GM13977 (cell line): ENCODE data around the gene KCNH1.

Experiments used
- DNase-seq: peaks from one replicate; pipeline ENCODE4 v3.0.0; 2012; ENCODE audit warnings: low spot score
- CTCF ChIP-seq: IDR thresholded peaks from 2 replicates; pipeline ENCODE4 v1.5.1; 2012; ENCODE audit warnings: mild to moderate bottlenecking, control low read depth; ENCODE audit not compliant: insufficient read depth; ENCODE audit errors: extremely low read depth, missing control alignments
- in situ Hi-C: fragments of 300-500 bp; cut with MboI; formaldehyde crosslinking; loops from one replicate; pipeline ENCODE4 v1.12.0; 2022; ENCODE audit warnings: low sequenced_read_pairs, low pct_unique_long_range_greater_than_20kb, mixed read lengths, inconsistent platforms; ENCODE audit not compliant: unreplicated experiment

Gene KCNH1

GRCh38 chr1:210786546-210786945 lies 347.4 kb downstream of the KCNH1 start:
- no peak for TF ChIP-seq CTCF
- in situ Hi-C loops: no loop called here
- DNase-seq: no peak

- TF ChIP-seq CTCF: no peak
- in situ Hi-C loops: no loop called here
- DNase-seq: no peak
Measured at GRCh38 chr1:210783925-210784324, 350.0 kb downstream of the KCNH1 start.

- DNase-seq: no peak
- in situ Hi-C loops: no loop called here
- no peak for TF ChIP-seq CTCF
Measured at GRCh38 chr1:210781652-210782051, 352.3 kb downstream of the KCNH1 start.

GRCh38 chr1:210779269-210779668 lies 354.7 kb downstream of the KCNH1 start:
- in situ Hi-C loops: no loop called here
- DNase-seq: no peak
- no peak for TF ChIP-seq CTCF

- in situ Hi-C loops: no loop called here
- no peak for TF ChIP-seq CTCF
- DNase-seq: no peak
Measured at GRCh38 chr1:210777914-210778313, 356.0 kb downstream of the KCNH1 start.

GRCh38 chr1:210776712-210777111 lies 357.2 kb downstream of the KCNH1 start:
- no peak for DNase-seq
- in situ Hi-C loops: no loop called here
- no peak for TF ChIP-seq CTCF

GRCh38 chr1:210775289-210775688 lies 358.7 kb downstream of the KCNH1 start:
- DNase-seq: no peak
- TF ChIP-seq CTCF: no peak
- in situ Hi-C loops: no loop called here
